Parathyroid adenoma (tissue), 2 donors: ENCODE data around the gene ATL2.
"Not testable (repeated sequence)": the region's sequence is repeated elsewhere in the genome, so short reads cannot be mapped to it uniquely, and the experiment has no call there.

Experiments used
- H2AFZ ChIP-seq: fragments of 300-600 bp; sonication (generic); one replicate; pipeline ENCODE4 v1.7.0; 2017; ENCODE audit warnings: antibody characterized with exemption, mild to moderate bottlenecking
- H3K27ac ChIP-seq: fragments of 300-600 bp; sonication (generic); one replicate; pipeline ENCODE4 v1.7.0; 2017
- H3K27me3 ChIP-seq: fragments of 300-600 bp; sonication (generic); one replicate; pipeline ENCODE4 v1.7.0; 2017; ENCODE audit warnings: low read length; ENCODE audit not compliant: control insufficient read depth, insufficient read depth
- H3K36me3 ChIP-seq: fragments of 300-600 bp; sonication (generic); one replicate; pipeline ENCODE4 v1.7.0; 2017; ENCODE audit warnings: low read length; ENCODE audit not compliant: control insufficient read depth, insufficient read depth
- H3K4me1 ChIP-seq: fragments of 300-600 bp; sonication (generic); one replicate; pipeline ENCODE4 v1.7.0; 2017; ENCODE audit warnings: control low read depth
- H3K4me2 ChIP-seq: fragments of 300-600 bp; sonication (generic); one replicate; pipeline ENCODE4 v1.7.0; 2017; ENCODE audit warnings: low read length
- H3K4me3 ChIP-seq: fragments of 300-600 bp; sonication (generic); one replicate; pipeline ENCODE4 v1.7.0; 2017; ENCODE audit warnings: low read depth, low read length
- H3K79me2 ChIP-seq: fragments of 300-600 bp; sonication (generic); one replicate; pipeline ENCODE4 v1.7.0; 2017; ENCODE audit warnings: control low read depth
- H3K9ac ChIP-seq: fragments of 300-600 bp; sonication (generic); one replicate; pipeline ENCODE4 v1.7.0; 2017; ENCODE audit warnings: mild to moderate bottlenecking
- H3K9me3 ChIP-seq: fragments of 300-600 bp; sonication (generic); one replicate; pipeline ENCODE4 v1.7.0; 2017; ENCODE audit warnings: low read length; ENCODE audit not compliant: control insufficient read depth
- CTCF ChIP-seq: fragments of 300-600 bp; sonication (generic); IDR thresholded peaks from one replicate; pipeline ENCODE4 v1.7.0; 2017; ENCODE audit warnings: antibody characterized with exemption, mild to moderate bottlenecking
- donor health status: primary hyperparathyroidism.

ATL2 gene

GRCh38 chr2:38390947-38391346 is 13.9 kb upstream of the ATL2 start:
- no peaks in the 10 kb centered on the region for H3K27me3 ChIP-seq
- no peaks in the 10 kb centered on the region for H3K36me3 ChIP-seq
- H3K79me2 ChIP-seq = no peaks in the 10 kb centered on the region
- no peak overlapping the region for H3K9ac ChIP-seq
- H3K9me3 ChIP-seq = no peaks in the 10 kb centered on the region
- H2AFZ ChIP-seq = no peak overlapping the region
- no peak overlapping the region for H3K4me3 ChIP-seq
- H3K4me1 ChIP-seq = no peaks in the 10 kb centered on the region
- no peak overlapping the region for H3K27ac ChIP-seq
- H3K4me2 ChIP-seq = no peak overlapping the region
- no peak for TF ChIP-seq CTCF

- Histone ChIP-seq H3K36me3 (no peaks in the 10 kb centered on the region), H3K9me3 (no peaks in the 10 kb centered on the region), H3K79me2 (no peaks in the 10 kb centered on the region), H2AFZ (no peak overlapping the region), H3K9ac (no peak overlapping the region), H3K4me3 (no peak overlapping the region), H3K4me2 (no peak overlapping the region), H3K4me1 (no peaks in the 10 kb centered on the region), H3K27ac (no peak overlapping the region), H3K27me3 (no peaks in the 10 kb centered on the region)
- TF ChIP-seq CTCF = no peak
Observed at GRCh38 chr2:38387887-38388286, 10.8 kb upstream of the ATL2 start.

- H3K36me3 ChIP-seq = no peaks in the 10 kb centered on the region
Observed at GRCh38 chr2:38386821-38387220, 9.7 kb upstream of the ATL2 start.

GRCh38 chr2:38386377-38386776 is 9.3 kb upstream of the ATL2 start:
- TF ChIP-seq CTCF = no peak
- H3K4me2 ChIP-seq = no peak overlapping the region

More at GRCh38 chr2:38386821-38387220, 9.7 kb upstream of the ATL2 start:
- Histone ChIP-seq H3K9me3 (no peaks in the 10 kb centered on the region), H3K4me1 (no peaks in the 10 kb centered on the region), H3K9ac (no peak overlapping the region), H3K4me2 (no peak overlapping the region), H3K27me3 (no peaks in the 10 kb centered on the region), H3K27ac (no peak overlapping the region), H3K4me3 (no peak overlapping the region), H3K79me2 (no peaks in the 10 kb centered on the region), H2AFZ (no peak overlapping the region)
- TF ChIP-seq CTCF = no peak

GRCh38 chr2:38384338-38384737 is 7.3 kb upstream of the ATL2 start:
- Histone ChIP-seq H2AFZ (no peak overlapping the region), H3K9ac (no peak overlapping the region), H3K79me2 (no peaks in the 10 kb centered on the region), H3K4me2 (no peak overlapping the region), H3K4me3 (no peak overlapping the region), H3K27me3 (no peaks in the 10 kb centered on the region), H3K4me1 (no peaks in the 10 kb centered on the region), H3K27ac (no peak overlapping the region), H3K9me3 (no peaks in the 10 kb centered on the region), H3K36me3 (no peaks in the 10 kb centered on the region)
- no peak for TF ChIP-seq CTCF

More at GRCh38 chr2:38386377-38386776, 9.3 kb upstream of the ATL2 start:
- Histone ChIP-seq H3K9me3 (no peaks in the 10 kb centered on the region), H3K9ac (no peak overlapping the region), H3K4me1 (no peaks in the 10 kb centered on the region), H3K27me3 (no peaks in the 10 kb centered on the region), H2AFZ (no peak overlapping the region), H3K36me3 (no peaks in the 10 kb centered on the region), H3K4me3 (no peak overlapping the region), H3K79me2 (no peaks in the 10 kb centered on the region), H3K27ac (no peak overlapping the region)

GRCh38 chr2:38383741-38384140 is 6.7 kb upstream of the ATL2 start:
- H3K27ac ChIP-seq, H3K4me2 ChIP-seq, H3K9me3 ChIP-seq, H3K9ac ChIP-seq, H3K4me1 ChIP-seq, H3K27me3 ChIP-seq, H3K4me3 ChIP-seq, H3K36me3 ChIP-seq, H3K79me2 ChIP-seq, H2AFZ ChIP-seq: not testable (repeated sequence)
